Heart left ventricle (tissue), 16 donors: ENCODE results near the gene MTARC2. TPM values are rescaled to one million over a fixed set of nuclear protein-coding genes. Genes with fewer than 3 reads are reported as not detected.

Source experiments
- ATAC-seq, 4 donors: fragments of 200-7000 bp; cut with Tn5 transposase; one replicate each; pipeline ENCODE4 v1.9.1; 2020 to 2022; ENCODE audit warnings: moderate library complexity in 4 of 4, mild to moderate bottlenecking in 3 of 4, moderate number of reproducible peaks in 1 of 4
- DNase-seq, 5 donors: peaks; one replicate each; pipeline ENCODE4 v3.0.0-alpha.2; 2020
- H3K27ac ChIP-seq, 12 donors: fragments of 200-600 bp; sonication (generic) in 4 of 12; one replicate each; pipeline versions ENCODE4 v1.5.0 to v1.8.0; 2016 to 2022; ENCODE audit warnings: mild to moderate bottlenecking in 2 of 12
- H3K27me3 ChIP-seq, 9 donors: fragments of 200-600 bp; sonication (generic) in 2 of 9; one replicate each; pipeline versions ENCODE4 v1.5.1 to v1.8.0; 2016 to 2022; ENCODE audit warnings: mild to moderate bottlenecking in 3 of 9
- H3K36me3 ChIP-seq, 9 donors: fragments of 200-600 bp; sonication (generic) in 2 of 9; one replicate each; pipeline versions ENCODE4 v1.5.0 to v1.8.0; 2018 to 2022; ENCODE audit warnings: mild to moderate bottlenecking in 2 of 9
- H3K4me1 ChIP-seq, 12 donors: fragments of 200-600 bp; sonication (generic) in 4 of 12; one replicate each; pipeline versions ENCODE4 v1.5.0 to v1.8.0; 2016 to 2022; ENCODE audit warnings: mild to moderate bottlenecking in 3 of 12
- H3K4me3 ChIP-seq, 12 donors: fragments of 200-600 bp; sonication (generic) in 4 of 12; one replicate each; pipeline versions ENCODE4 v1.5.0 to v1.8.0; 2017 to 2022; ENCODE audit warnings: mild to moderate bottlenecking in 9 of 12, moderate library complexity in 4 of 12
- H3K9me3 ChIP-seq, 12 donors: fragments of 200-600 bp; sonication (generic) in 4 of 12; one replicate each; pipeline versions ENCODE4 v1.5.0 to v1.8.0; 2016 to 2022; ENCODE audit warnings: mild to moderate bottlenecking in 1 of 12
- POLR2A ChIP-seq, 2 donors: fragments of 450-650 bp; IDR thresholded peaks; one replicate each; pipeline ENCODE4 v1.6.1; 2017; ENCODE audit warnings: antibody characterized with exemption in 2 of 2, mild to moderate bottlenecking in 2 of 2, moderate library complexity in 2 of 2
- WGBS, 4 donors: extraction: QIAGEN DNeasy Blood & Tissue Kit in 2 of 4; methylation state at CpG; one replicate each; pipeline versions ENCODE4 v1.1.5 to v1.1.7; 2013 to 2018; 5-methylcytosine and 5-hydroxymethylcytosine counted together
- intact Hi-C, 10 donors: fragments of 100-400 bp; cut with DNase I; formaldehyde crosslinking; loops; one replicate each; pipeline versions ENCODE4 v1.11.1 to v1.14.2; 2022
- polyA plus RNA-seq, 2 donors: library from polyadenylated mRNA; stranded (reverse); fragments of 200-250 nt; gene quantifications; one replicate each; pipeline ENCODE4 v1.2.3, GENCODE V29; 2013
- total RNA-seq, 9 donors: library from RNA; depleted of rRNA in 2 of 9; stranded (reverse); fragments of >200 nt in 2 of 9; fragmentation: NEBNext Ultra II Directional in 3 of 9; extraction: Animal tissue kit (Norgen Biotek cat#: 25700) in 3 of 9; gene quantifications; one replicate each; pipeline versions ENCODE4 v1.1.0 to v1.2.4, GENCODE V29; 2016 to 2023
- TF ChIP-seq, protein P1 (sequence below), 12 donors: fragments of 200-600 bp; sonication (generic) in 4 of 12; IDR thresholded peaks; one replicate each; pipeline versions ENCODE4 v1.5.0 to v1.8.0; 2018 to 2022; ENCODE audit warnings: antibody characterized with exemption in 12 of 12, mild to moderate bottlenecking in 5 of 12
- donor health status: ischemic (EF 13 %, LVEDD 7.1; RV severe dilation, severe dysfunction).
- donor health status: healthy with polysubstance abuse.
- donor health status: DM: no; HTN: yes; CAD: no.
- donor health status: DM: no; HTN: no; CAD: no.
- donor health status: ischemic (EF 25% LVEDD 6.9; RV normal size, moderate dysfunction).
- donor health status: ischemic (EF 25% LVEDD 5.7; RV mildly dilated, moderate dysfunction).
- donor health status: healthy.
- donor health status: DM: yes; HTN: yes; CAD: no.
- donor health status: ischemic (EF 35%, LVEDD 5.7; RV mildly dilated, moderate dysfunction).
- donor health status: nonischemic (EF 11% LVEDD 7.7; RV severe dilation, severe dysfunction).
- donor health status: DM: yes; HTN: yes; CAD: no.
- donor health status: PGD.
- donor health status: ischemic (EF 29% LVEDD 5.4; RV normal size, mild dysfunction).
- donor health status: nonischemic (EF 23%, LVEDD 6.1; RV moderate dilation, normal function).

MTARC2 gene
- total and polyA plus RNA-seq, 11 donors = 10.4 to 29.1 (median 20.3) TPM

DNA sequence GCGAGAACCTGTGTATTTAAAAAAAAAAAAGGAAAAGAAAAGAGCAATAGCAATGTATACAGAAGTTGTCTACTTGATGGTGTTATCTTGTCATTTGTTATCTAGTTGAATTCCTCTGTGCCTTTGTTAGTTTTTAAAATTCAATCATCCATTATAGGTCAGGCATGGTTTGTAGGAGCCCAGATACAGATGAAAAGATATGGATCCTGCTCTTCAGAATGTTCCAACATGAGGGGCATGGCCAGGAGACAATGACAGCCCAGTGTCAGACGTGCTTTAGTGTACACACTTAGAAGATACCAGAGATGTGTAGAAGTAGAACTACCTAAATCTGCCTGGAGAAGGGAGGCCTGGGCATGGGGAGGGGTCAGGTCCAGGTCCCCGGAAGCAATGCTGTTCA is 16.6 kb downstream of the MTARC2 start:
- no peak overlapping the region for H3K27ac ChIP-seq

DNA sequence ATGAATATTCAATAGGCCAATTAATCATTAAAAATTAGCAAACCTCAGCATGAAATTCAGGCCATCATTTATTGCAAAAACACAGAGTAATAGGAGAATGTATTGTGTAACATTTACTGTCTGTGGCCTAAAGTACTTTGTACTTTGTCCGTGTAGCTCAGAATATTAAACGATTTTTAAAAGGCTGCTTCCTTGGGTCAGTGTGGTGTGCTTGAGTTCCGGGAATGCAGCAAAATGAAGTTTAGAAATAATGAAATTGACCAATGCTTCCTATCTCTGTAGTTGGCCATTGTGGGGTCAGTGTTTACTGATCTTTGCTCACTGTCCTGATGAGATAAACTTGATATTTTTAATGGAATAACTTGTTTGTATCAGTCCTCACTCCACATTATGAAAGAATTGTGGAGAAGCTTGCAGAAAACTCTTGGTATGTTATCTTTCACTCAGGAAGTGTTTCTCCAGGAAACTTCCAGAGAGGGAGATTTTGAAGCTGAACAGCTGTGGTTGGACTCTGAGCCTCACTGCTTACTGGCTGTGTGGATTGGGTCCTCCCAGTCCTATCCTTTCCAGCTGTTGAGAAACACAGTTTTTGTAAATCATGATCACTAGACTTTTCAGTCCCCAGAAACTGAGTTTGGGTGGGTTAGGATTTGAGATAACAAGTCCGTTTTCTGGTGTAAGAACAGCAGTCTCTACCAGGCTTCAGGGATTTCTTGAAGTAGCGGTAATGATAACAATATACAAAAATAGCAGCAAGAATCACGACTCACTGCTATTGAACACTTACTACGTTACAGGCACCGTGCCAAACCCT is 19.4 kb downstream of the MTARC2 start:
- Histone ChIP-seq H3K36me3 (peaks cover 0 to 79% (median 54%) of the 10 kb centered on the region in 9 donors), H3K4me1 (peaks cover 0 to 42% (median 17%) of the 10 kb centered on the region in 12 donors), H3K9me3 (no peaks in the 10 kb centered on the region), H3K4me3 (peak overlapping the region in 1 of 12 donors; percentile 8), H3K27ac (peak overlapping the region in 11 of 12 donors; percentile 7 to 74 (median 39)), H3K27me3 (no peaks in the 10 kb centered on the region)
- intact Hi-C loops = no loop called here
- peak in 1 of 5 donors; percentile 31 for DNase-seq
- ATAC-seq = peak; percentile 71 to 90 (median 86)
- 23 to 31% (median 27%) methylated on average over 8 of the region's 8 CpGs for WGBS, 4 donors
- no peak for TF ChIP-seq POLR2A (IDR thresholded peaks at IDR 0.05)
- TF ChIP-seq, protein P1, sequence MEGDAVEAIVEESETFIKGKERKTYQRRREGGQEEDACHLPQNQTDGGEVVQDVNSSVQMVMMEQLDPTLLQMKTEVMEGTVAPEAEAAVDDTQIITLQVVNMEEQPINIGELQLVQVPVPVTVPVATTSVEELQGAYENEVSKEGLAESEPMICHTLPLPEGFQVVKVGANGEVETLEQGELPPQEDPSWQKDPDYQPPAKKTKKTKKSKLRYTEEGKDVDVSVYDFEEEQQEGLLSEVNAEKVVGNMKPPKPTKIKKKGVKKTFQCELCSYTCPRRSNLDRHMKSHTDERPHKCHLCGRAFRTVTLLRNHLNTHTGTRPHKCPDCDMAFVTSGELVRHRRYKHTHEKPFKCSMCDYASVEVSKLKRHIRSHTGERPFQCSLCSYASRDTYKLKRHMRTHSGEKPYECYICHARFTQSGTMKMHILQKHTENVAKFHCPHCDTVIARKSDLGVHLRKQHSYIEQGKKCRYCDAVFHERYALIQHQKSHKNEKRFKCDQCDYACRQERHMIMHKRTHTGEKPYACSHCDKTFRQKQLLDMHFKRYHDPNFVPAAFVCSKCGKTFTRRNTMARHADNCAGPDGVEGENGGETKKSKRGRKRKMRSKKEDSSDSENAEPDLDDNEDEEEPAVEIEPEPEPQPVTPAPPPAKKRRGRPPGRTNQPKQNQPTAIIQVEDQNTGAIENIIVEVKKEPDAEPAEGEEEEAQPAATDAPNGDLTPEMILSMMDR (IDR thresholded peaks at IDR 0.05) = no peak

More for the DNA sequence above, 16.6 kb downstream of the MTARC2 start:
- intact Hi-C loops = no loop called here
- peaks cover 0 to 32% (median 16%) of the 10 kb centered on the region in 12 donors for H3K4me1 ChIP-seq
- WGBS, 4 donors = 85 to 91% (median 89%) methylated on average over 3 of the region's 3 CpGs
- no peak for ATAC-seq
- peaks cover 0 to 80% (median 51%) of the 10 kb centered on the region in 9 donors for H3K36me3 ChIP-seq
- H3K9me3 ChIP-seq = no peaks in the 10 kb centered on the region
- H3K27me3 ChIP-seq = no peaks in the 10 kb centered on the region
- H3K4me3 ChIP-seq = no peak overlapping the region
- no peak for DNase-seq
- TF ChIP-seq POLR2A (IDR thresholded peaks at IDR 0.05) = no peak
- TF ChIP-seq, protein P1 (IDR thresholded peaks at IDR 0.05) = no peak

DNA sequence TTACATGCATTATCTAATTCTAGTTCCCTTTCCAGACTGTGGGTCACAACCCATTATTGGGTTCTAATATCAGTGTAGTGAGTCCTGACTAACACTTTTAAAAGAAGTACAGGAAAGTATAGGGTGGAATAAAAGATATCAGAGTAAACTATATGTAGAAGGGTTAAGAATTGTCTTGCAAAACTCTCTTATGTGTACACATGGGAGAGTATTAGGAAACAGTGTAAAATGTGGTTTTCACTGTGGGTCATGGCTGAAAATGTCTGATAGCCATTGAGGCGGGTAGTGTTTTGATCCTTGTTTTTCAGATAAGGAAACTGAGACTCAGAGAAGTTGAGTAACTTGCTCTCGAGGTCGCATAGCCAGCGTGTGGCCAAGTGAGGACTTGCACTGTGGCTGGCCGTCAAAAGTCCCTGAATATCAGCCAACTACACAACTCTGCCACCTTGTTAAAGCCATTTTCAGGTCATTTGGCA is 20.0 kb downstream of the MTARC2 start:
- intact Hi-C loops = no loop called here
- DNase-seq = no peak
- ATAC-seq = peak; percentile 3 to 57 (median 34)
- peak overlapping the region in 1 of 12 donors; percentile 8 for H3K4me3 ChIP-seq
- no peaks in the 10 kb centered on the region for H3K9me3 ChIP-seq
- no peaks in the 10 kb centered on the region for H3K27me3 ChIP-seq
- peaks cover 0 to 79% (median 48%) of the 10 kb centered on the region in 9 donors for H3K36me3 ChIP-seq
- TF ChIP-seq, protein P1 (IDR thresholded peaks at IDR 0.05) = peak in 1 of 12 donors; percentile 6
- TF ChIP-seq POLR2A (IDR thresholded peaks at IDR 0.05) = no peak
- H3K27ac ChIP-seq = peak overlapping the region in 11 of 12 donors; percentile 7 to 74 (median 39)
- peaks cover 0 to 42% (median 17%) of the 10 kb centered on the region in 12 donors for H3K4me1 ChIP-seq
- 45 to 61% (median 47%) methylated on average over 5 of the region's 5 CpGs for WGBS, 4 donors

DNA sequence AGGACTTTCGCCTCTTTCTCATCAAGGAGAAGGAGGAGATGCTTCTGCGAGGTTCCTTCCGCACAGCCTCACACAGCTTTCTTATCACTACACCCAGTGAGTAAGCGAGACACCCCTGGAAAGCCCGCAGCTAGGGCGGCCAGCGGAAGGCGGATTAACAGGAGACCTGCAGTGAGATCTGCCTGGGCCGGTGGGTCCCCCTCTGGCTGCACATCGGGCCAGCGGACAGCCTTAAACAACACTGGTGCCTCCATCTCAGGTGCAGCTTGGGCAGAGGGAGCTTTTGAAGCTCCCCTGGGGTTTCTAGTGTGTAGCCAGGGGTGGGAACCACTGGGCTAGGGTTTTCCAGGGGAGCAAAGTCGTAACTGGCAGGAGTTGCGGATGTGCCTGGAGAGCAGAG is 21.1 kb downstream of the MTARC2 start:
- Histone ChIP-seq H3K36me3 (peaks cover 0 to 78% (median 40%) of the 10 kb centered on the region in 9 donors), H3K4me1 (peaks cover 0 to 42% (median 17%) of the 10 kb centered on the region in 12 donors), H3K27me3 (no peaks in the 10 kb centered on the region), H3K27ac (no peak overlapping the region), H3K9me3 (no peaks in the 10 kb centered on the region), H3K4me3 (no peak overlapping the region)
- TF ChIP-seq, protein P1 (IDR thresholded peaks at IDR 0.05) = no peak
- no peak for ATAC-seq
- intact Hi-C loops = no loop called here
- DNase-seq = no peak
- 92 to 98% (median 95%) methylated on average over 13 of the region's 13 CpGs for WGBS, 4 donors
